Measurements from ENCODE around the gene RTBDN.

GRCh38 chr19:12789098-12789903, 45.1 kb downstream of the RTBDN start:
- TF ChIP-seq, protein P1, sequence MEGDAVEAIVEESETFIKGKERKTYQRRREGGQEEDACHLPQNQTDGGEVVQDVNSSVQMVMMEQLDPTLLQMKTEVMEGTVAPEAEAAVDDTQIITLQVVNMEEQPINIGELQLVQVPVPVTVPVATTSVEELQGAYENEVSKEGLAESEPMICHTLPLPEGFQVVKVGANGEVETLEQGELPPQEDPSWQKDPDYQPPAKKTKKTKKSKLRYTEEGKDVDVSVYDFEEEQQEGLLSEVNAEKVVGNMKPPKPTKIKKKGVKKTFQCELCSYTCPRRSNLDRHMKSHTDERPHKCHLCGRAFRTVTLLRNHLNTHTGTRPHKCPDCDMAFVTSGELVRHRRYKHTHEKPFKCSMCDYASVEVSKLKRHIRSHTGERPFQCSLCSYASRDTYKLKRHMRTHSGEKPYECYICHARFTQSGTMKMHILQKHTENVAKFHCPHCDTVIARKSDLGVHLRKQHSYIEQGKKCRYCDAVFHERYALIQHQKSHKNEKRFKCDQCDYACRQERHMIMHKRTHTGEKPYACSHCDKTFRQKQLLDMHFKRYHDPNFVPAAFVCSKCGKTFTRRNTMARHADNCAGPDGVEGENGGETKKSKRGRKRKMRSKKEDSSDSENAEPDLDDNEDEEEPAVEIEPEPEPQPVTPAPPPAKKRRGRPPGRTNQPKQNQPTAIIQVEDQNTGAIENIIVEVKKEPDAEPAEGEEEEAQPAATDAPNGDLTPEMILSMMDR (IDR thresholded peaks at IDR 0.05 in 4 of 5, conservative IDR thresholded peaks at IDR 0.05 in 1 of 5), result no peak
- TF ChIP-seq POLR2A (IDR thresholded peaks at IDR 0.05), result no peak

Data from gastrocnemius medialis (tissue), 4 donors.